Activated T-cell treated with anti-CD3 and anti-CD28 coated beads for 1 hour (primary cell): ENCODE measurements around the gene KIF3A.
A peak's percentile ranks its signal among the peaks of the same experiment; 100 is the strongest.

ENCODE experiments used
- DNase-seq: peaks from one replicate; pipeline ENCODE4 v3.0.0-alpha.2; 2020; ENCODE audit warnings: low read depth

The KIF3A gene

GRCh38 chr5:132736853-132737833, at the start of gene KIF3A:
Gene KIF3A (minus strand): TSS chr5:132737546. CDS start chr5:132737419, 127 bp downstream.
- DNase-seq, result peak; percentile 99

GRCh38 chr5:132787076-132787475, 49.7 kb upstream of the KIF3A start:
- DNase-seq, result no peak

- no peak for DNase-seq
These were observed 48.5 kb upstream of the KIF3A start for GRCh38 chr5:132785864-132786263.

- no peak for DNase-seq
These were observed 48.0 kb upstream of the KIF3A start for GRCh38 chr5:132785365-132785764.

GRCh38 chr5:132782101-132782500, 44.8 kb upstream of the KIF3A start:
- no peak for DNase-seq

GRCh38 chr5:132781029-132781428, 43.7 kb upstream of the KIF3A start:
- no peak for DNase-seq

GRCh38 chr5:132780577-132780976, 43.2 kb upstream of the KIF3A start:
- DNase-seq, result no peak

- DNase-seq, result no peak
These were observed 42.6 kb upstream of the KIF3A start for GRCh38 chr5:132779961-132780360.

GRCh38 chr5:132778856-132779255, 41.5 kb upstream of the KIF3A start:
- DNase-seq, result no peak

GRCh38 chr5:132778129-132778528, 40.8 kb upstream of the KIF3A start:
- DNase-seq, result no peak

- DNase-seq, result peak; percentile 26
These were observed 40.1 kb upstream of the KIF3A start, which contains the start of gene SEPTIN8 for GRCh38 chr5:132777209-132778069. Gene SEPTIN8 (minus strand): TSS chr5:132777239. CDS start chr5:132777137, 102 bp downstream.

GRCh38 chr5:132776938-132777208, 39.5 kb upstream of the KIF3A start:
- DNase-seq, result no peak

- no peak for DNase-seq
These were observed 39.0 kb upstream of the KIF3A start for GRCh38 chr5:132776131-132776937.

GRCh38 chr5:132775476-132775961, 38.2 kb upstream of the KIF3A start:
- DNase-seq, result no peak

GRCh38 chr5:132774896-132775295, 37.5 kb upstream of the KIF3A start:
- no peak for DNase-seq

GRCh38 chr5:132774406-132774805, 37.1 kb upstream of the KIF3A start:
- no peak for DNase-seq

- DNase-seq, result no peak
These were observed 36.4 kb upstream of the KIF3A start for GRCh38 chr5:132773601-132774355.

- no peak for DNase-seq
These were observed 35.8 kb upstream of the KIF3A start for GRCh38 chr5:132773114-132773513.

- no peak for DNase-seq
These were observed 35.1 kb upstream of the KIF3A start for GRCh38 chr5:132772291-132773070.

- DNase-seq, result no peak
These were observed 34.2 kb upstream of the KIF3A start for GRCh38 chr5:132771503-132771998.
